Measurements from ENCODE around the gene HOMER3. TPM values are rescaled to one million over a fixed set of nuclear protein-coding genes. Genes with fewer than 3 reads are reported as not detected.

Gene HOMER3
- total and polyA plus RNA-seq, 4 donors = 9.9 to 39.2 (median 35.0) TPM

DNA sequence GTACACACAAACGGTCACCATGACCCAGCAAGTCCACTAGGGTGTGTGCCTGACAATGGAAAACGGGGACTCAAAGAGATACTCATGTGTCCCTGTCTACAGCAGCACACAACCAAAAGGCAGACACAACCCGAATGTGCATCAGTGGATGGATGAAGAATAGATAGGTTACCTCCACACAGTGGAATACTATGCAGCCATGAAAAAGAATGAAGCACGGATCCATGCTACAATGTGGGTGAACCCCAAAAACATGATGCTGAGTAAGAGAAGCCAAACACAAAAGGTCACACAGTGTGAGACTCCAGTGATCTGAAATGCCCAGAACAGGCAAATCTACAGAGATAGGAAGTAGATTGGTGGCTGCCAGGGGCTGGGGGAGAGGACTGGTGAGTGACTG, 54.0 kb downstream of the HOMER3 start:
- peaks cover 89% of the 10 kb centered on the region for H3K36me3 ChIP-seq (ENCODE audit: control insufficient read depth, insufficient read depth, low read length)
- no peaks in the 10 kb centered on the region for H3K27me3 ChIP-seq (ENCODE audit: control insufficient read depth, insufficient read depth, low read length)
- H3K27ac ChIP-seq (ENCODE audit: low read depth, low read length) = no peak overlapping the region
- H3K4me1 ChIP-seq (ENCODE audit: control insufficient read depth, insufficient read depth, low read length) = no peaks in the 10 kb centered on the region
- DNase-seq (ENCODE audit: low read depth in 4 of 6, low spot score in 6 of 6) = no peak
- no peaks in the 10 kb centered on the region for H3K9me3 ChIP-seq (ENCODE audit: control insufficient read depth, insufficient read depth, low read length)
- H3K4me3 ChIP-seq (ENCODE audit: low read depth, low read length) = no peak overlapping the region
- WGBS (ENCODE audit: insufficient coverage) = 100% methylated on average over 1 of the region's 4 CpGs

DNA sequence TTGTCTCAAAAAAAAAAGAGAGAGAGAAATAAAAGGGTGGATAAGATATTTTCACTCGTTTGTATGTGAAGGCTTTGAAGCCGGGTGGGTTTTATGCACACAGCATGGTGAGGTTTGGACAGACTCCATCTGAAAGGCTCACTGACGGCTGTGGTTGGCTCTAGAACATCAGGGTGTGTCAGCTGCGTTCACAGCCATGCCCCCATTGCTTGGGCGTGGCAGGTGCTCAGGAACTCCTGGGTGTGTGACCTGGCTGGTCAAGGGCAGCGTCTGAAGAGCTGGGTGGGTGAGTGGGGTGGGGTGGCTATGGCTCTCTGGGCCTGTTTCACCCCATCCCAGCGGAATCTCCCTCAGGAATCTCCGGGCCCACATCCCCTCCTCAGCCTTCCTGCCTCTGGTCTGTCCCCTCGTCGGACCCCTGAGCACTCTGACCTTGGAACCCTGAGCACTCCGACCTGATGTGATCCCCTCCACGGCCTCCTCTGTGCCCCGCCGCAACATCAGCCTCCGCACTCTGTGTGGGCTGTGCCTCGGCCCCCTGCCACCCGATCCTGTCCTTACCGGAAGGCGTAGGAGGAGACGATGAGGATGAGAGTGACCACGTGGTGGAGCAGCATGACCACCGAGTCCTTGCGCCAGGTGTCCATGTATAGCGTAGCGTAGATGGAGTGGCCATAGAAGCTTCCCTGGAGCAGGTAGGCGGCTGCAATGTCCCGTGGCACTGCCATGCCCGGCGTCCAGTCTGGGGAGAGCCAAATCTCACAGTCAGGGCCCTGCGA, 57.3 kb downstream of the HOMER3 start:
- peaks cover 92% of the 10 kb centered on the region for H3K36me3 ChIP-seq (ENCODE audit: control insufficient read depth, insufficient read depth, low read length)
- no peaks in the 10 kb centered on the region for H3K4me1 ChIP-seq (ENCODE audit: control insufficient read depth, insufficient read depth, low read length)

DNA sequence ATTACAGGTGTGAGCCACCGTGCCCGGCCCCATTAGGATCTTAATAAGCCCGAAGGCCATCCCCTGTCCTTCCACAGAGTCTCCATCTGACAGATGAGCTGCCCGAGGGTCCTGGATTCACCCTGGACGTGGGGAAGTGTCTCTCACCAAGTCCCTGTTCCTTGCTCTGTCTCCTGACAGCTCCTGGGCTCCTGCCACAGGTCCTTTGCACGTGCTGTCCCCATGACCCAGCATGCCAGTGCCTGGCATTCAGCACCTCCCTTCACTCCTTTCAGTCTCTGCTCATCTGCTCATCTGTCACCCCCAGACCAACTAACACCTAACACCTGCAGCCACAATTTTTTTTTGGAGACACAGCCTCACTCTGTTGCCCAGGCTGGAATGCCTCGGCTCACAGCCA, 59.5 kb downstream of the HOMER3 start:
- no peaks in the 10 kb centered on the region for H3K9me3 ChIP-seq (ENCODE audit: control insufficient read depth, insufficient read depth, low read length)
- H3K4me1 ChIP-seq (ENCODE audit: control insufficient read depth, insufficient read depth, low read length) = no peaks in the 10 kb centered on the region
- DNase-seq (ENCODE audit: low read depth in 4 of 6, low spot score in 6 of 6) = no peak
- H3K4me3 ChIP-seq (ENCODE audit: low read depth, low read length) = no peak overlapping the region
- H3K36me3 ChIP-seq (ENCODE audit: control insufficient read depth, insufficient read depth, low read length) = peaks cover 96% of the 10 kb centered on the region
- no peaks in the 10 kb centered on the region for H3K27me3 ChIP-seq (ENCODE audit: control insufficient read depth, insufficient read depth, low read length)
- 98% methylated on average over 7 of the region's 7 CpGs for WGBS (ENCODE audit: insufficient coverage)
- no peak overlapping the region for H3K27ac ChIP-seq (ENCODE audit: low read depth, low read length)

More for the DNA sequence above, 57.3 kb downstream of the HOMER3 start:
- Histone ChIP-seq H3K9me3 (ENCODE audit: control insufficient read depth, insufficient read depth, low read length) (no peaks in the 10 kb centered on the region), H3K4me3 (ENCODE audit: low read depth, low read length) (no peak overlapping the region), H3K27me3 (ENCODE audit: control insufficient read depth, insufficient read depth, low read length) (no peaks in the 10 kb centered on the region), H3K27ac (ENCODE audit: low read depth, low read length) (no peak overlapping the region)
- no peak for DNase-seq (ENCODE audit: low read depth in 4 of 6, low spot score in 6 of 6)
- WGBS (ENCODE audit: insufficient coverage) = 90% methylated on average over 29 of the region's 30 CpGs

DNA sequence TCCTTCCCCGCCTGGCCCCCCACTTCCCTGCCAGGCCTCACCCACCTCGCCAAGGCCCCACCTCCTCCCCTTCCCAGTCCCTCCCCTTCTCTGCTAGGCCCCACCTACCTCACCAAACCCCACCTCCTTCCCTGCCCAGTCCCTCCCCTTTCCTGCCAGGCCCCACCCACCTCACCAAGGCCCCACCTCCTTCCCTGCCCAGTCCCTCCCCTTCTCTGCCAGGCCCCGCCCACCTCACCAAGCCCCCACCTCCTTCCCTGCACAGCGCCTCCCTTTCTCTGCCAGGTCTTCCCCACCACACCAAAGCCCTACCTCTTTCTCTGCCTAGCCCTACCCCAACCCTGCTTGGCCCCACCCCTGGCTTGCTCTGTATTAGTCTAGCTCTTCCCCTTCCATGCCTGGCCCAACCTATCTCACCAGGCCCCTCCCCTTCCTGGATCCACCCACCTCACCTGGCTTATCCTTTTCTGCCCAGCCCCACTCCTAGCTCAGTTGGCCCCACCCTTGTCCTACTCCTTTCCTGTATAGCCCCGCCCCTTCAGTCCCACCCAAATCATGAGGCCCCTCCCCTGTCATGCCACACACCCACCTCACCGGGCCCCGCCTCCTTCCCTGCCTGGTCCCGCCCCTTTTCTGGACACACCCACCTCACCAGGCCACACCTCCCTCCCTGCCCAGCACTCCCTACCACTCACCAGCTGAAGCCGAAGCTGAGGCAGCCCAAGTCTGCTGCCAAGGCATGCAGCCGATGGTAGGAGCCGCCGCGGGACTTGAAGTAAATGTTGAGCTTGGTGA, 61.2 kb downstream of the HOMER3 start:
- Histone ChIP-seq H3K27ac (ENCODE audit: low read depth, low read length) (no peak overlapping the region), H3K36me3 (ENCODE audit: control insufficient read depth, insufficient read depth, low read length) (peaks cover 96% of the 10 kb centered on the region), H3K27me3 (ENCODE audit: control insufficient read depth, insufficient read depth, low read length) (no peaks in the 10 kb centered on the region), H3K9me3 (ENCODE audit: control insufficient read depth, insufficient read depth, low read length) (no peaks in the 10 kb centered on the region), H3K4me1 (ENCODE audit: control insufficient read depth, insufficient read depth, low read length) (no peaks in the 10 kb centered on the region), H3K4me3 (ENCODE audit: low read depth, low read length) (no peak overlapping the region)
- no peak for DNase-seq (ENCODE audit: low read depth in 4 of 6, low spot score in 6 of 6)
- WGBS (ENCODE audit: insufficient coverage) = 75% methylated on average over 12 of the region's 13 CpGs

Other genes starting within 250 kb of the HOMER3 start
- under 1 TPM in 1 of 2 donors, not detected in 1; 0.40 TPM for gene COMP, start 149.9 kb downstream of the HOMER3 start, total RNA-seq
- under 1 TPM; 0.23 to 0.32 TPM for gene COMP, start 149.9 kb downstream of the HOMER3 start, polyA plus RNA-seq (ENCODE audit: insufficient read length in 2 of 2)
- 10 to 100 TPM; 45.2 to 49.7 TPM for gene UPF1, start 109.3 kb downstream of the HOMER3 start, total RNA-seq
- gene UPF1, start 109.3 kb downstream of the HOMER3 start, polyA plus RNA-seq (ENCODE audit: insufficient read length in 2 of 2) = 10 to 100 TPM; 53.4 to 57.5 TPM
- 10 to 100 TPM; 22.5 to 32.8 TPM for gene CERS1, start 45.1 kb downstream of the HOMER3 start, total RNA-seq
- 100 to 1,000 TPM; 121 to 141 TPM for gene CERS1, start 45.1 kb downstream of the HOMER3 start, polyA plus RNA-seq (ENCODE audit: insufficient read length in 2 of 2)
- 100 to 1,000 TPM in 1 of 2 donors, 10 to 100 TPM in 1; 77.2 to 181 TPM for gene COPE, start 21.8 kb downstream of the HOMER3 start, total RNA-seq
- gene COPE, start 21.8 kb downstream of the HOMER3 start, polyA plus RNA-seq (ENCODE audit: insufficient read length in 2 of 2) = 100 to 1,000 TPM; 174 to 188 TPM
- gene DDX49, start 21.5 kb downstream of the HOMER3 start, total RNA-seq = 10 to 100 TPM; 34.6 to 63.6 TPM
- 10 to 100 TPM; 79.0 to 81.8 TPM for gene DDX49, start 21.5 kb downstream of the HOMER3 start, polyA plus RNA-seq (ENCODE audit: insufficient read length in 2 of 2)
- gene SUGP2, start 92.3 kb upstream of the HOMER3 start, total RNA-seq = 10 to 100 TPM; 76.8 to 83.2 TPM
- gene SUGP2, start 92.3 kb upstream of the HOMER3 start, polyA plus RNA-seq (ENCODE audit: insufficient read length in 2 of 2) = 100 to 1,000 TPM; 176 to 198 TPM
- gene ARMC6, start 92.4 kb upstream of the HOMER3 start, total RNA-seq = 10 to 100 TPM; 28.0 to 29.3 TPM
- 10 to 100 TPM; 42.8 to 49.0 TPM for gene ARMC6, start 92.4 kb upstream of the HOMER3 start, polyA plus RNA-seq (ENCODE audit: insufficient read length in 2 of 2)
- 1 to 10 TPM; 7.6 to 9.9 TPM for gene SLC25A42, start 122.8 kb upstream of the HOMER3 start, total RNA-seq
- gene SLC25A42, start 122.8 kb upstream of the HOMER3 start, polyA plus RNA-seq (ENCODE audit: insufficient read length in 2 of 2) = 10 to 100 TPM; 19.8 to 25.0 TPM
- 10 to 100 TPM in 1 of 2 donors, 1 to 10 TPM in 1; 9.6 to 23.4 TPM for gene TMEM161A, start 197.3 kb upstream of the HOMER3 start, total RNA-seq
- gene TMEM161A, start 197.3 kb upstream of the HOMER3 start, polyA plus RNA-seq (ENCODE audit: insufficient read length in 2 of 2) = 10 to 100 TPM; 25.1 to 36.8 TPM
- under 1 TPM in 1 of 2 donors, not detected in 1; 0.88 TPM for gene MEF2B, start 229.0 kb upstream of the HOMER3 start, total RNA-seq
- gene MEF2B, start 229.0 kb upstream of the HOMER3 start, polyA plus RNA-seq (ENCODE audit: insufficient read length in 2 of 2) = 1 to 10 TPM; 1.7 to 3.5 TPM

Data from spinal cord (tissue), 10 donors.